Measurements from ENCODE around the gene RAB19. TPM values are rescaled to one million over a fixed set of nuclear protein-coding genes. Genes with fewer than 3 reads are reported as not detected.
"Not testable (repeated sequence)": the region's sequence is repeated elsewhere in the genome, so short reads cannot be mapped to it uniquely, and the experiment has no call there.

RAB19 gene
- total RNA-seq, 2 experiments from 2014 or later = 11.3 to 12.8 TPM

DNA sequence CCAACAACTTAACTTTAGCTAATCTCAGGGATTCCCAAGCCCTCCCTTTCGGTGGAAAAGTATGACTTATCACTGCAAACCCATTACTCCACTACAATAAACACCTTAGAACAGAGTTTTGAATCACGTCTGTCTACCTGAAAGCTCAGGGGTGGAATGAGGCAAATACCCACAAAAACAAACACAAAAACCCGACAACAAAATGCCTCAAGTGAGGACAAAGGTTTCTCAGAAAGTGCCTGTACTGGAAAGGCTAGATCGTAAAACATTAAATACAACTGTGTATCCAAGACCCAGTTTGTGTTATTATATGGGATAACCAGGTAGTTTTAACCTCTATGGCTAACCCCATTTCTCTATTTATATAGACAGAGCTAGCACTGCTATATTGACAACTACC is 49.4 kb downstream of the RAB19 start:
- Mint-ChIP-seq H3K36me3 (ENCODE audit: low read depth) (peaks cover 37% of the 10 kb centered on the region), H3K9me3 (ENCODE audit: low read depth) (no peaks in the 10 kb centered on the region), H3K27me3 (no peaks in the 10 kb centered on the region), H3K4me3 (no peak overlapping the region), H3K4me1 (peaks cover 39% of the 10 kb centered on the region), H3K27ac (no peak overlapping the region)
- DNase-seq (no peak), ATAC-seq (no peak)
- CTCF ChIA-PET = interaction anchor here (2.3 kb wide), 1 partner anchor 10 kb away, joined by 6 read pairs; no protein-coding TSS in a partner anchor
- POLR2A ChIA-PET = no interaction called here
- intact Hi-C loops (cut with DNase I, micrococcal nuclease) = no loop called here

DNA sequence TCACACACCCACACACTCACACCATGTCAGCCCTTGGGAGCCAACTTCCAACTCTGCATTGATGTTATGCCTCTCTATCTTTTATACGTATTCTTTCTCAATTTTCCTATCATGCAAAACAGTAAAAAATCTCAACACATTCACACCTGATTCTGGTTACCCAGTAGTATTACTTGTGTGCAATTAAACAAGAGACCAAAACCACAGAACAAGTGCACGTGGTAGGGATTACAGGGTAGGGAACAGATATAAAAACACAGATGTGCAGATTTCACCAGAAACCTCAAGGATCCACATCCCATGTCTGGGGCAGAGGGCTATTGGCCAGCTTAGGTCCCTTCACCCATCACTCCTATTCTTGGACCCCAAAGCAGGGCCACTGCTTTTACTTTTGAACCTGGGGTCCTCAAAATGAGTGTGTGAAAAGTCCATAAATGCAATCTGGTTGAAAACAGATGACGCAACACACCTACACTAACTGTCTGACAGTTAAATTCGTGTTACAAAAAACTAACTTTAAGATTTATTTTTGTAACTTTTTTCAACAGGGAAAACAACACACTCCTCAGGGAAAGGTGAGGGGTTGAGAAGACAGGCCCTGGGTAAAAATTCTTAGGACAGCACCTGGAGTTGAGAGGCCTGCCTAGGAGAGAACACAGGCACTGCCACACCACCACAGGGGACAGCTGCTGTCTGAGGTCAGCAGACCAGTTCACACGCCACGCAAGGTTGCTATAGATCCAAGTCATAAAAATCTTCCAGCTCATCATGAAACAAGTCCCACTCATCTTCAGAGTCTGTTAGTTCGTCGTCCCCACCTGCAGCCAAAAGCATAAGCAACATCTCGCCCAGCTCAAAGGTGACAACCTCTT is 50.2 kb downstream of the RAB19 start:
- DNase-seq (peak; percentile 57), ATAC-seq (peak; percentile 65)
- Mint-ChIP-seq H3K4me1 (peaks cover 39% of the 10 kb centered on the region), H3K36me3 (ENCODE audit: low read depth) (peaks cover 42% of the 10 kb centered on the region), H3K27ac (peak overlapping the region; percentile 79)
- CTCF ChIA-PET = interaction anchor here (0.5 to 2.3 kb wide), 3 partner anchors 10 to 202 kb away, joined by 3 to 6 read pairs (median 3); no protein-coding TSS in a partner anchor
- H3K4me3 Mint-ChIP-seq; intact Hi-C loops (cut with DNase I, micrococcal nuclease); H3K27me3 Mint-ChIP-seq; H3K9me3 Mint-ChIP-seq (ENCODE audit: low read depth): not testable (repeated sequence)
- POLR2A ChIA-PET = interaction anchor here (0.8 kb wide), 1 partner anchor 15 kb away, joined by 3 read pairs; no protein-coding TSS in a partner anchor

DNA sequence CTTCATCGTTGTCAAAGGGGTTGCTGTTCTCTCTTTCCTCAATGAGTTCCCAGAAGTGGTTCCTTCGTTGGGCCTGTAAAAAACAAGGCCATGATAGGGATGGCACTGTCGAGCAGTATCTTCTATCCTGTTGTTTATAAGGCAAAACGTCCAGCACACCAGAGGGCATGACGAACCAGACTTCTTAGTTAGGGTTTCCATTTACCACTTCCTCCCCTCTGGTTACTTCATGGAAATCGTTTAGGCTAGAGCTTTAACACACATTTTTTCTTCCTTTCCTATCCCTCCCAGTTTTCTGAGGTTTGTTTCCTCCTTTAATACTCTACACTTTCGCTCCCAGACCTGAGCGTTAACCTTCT is 50.8 kb downstream of the RAB19 start:
- H3K36me3 Mint-ChIP-seq (ENCODE audit: low read depth) = peaks cover 46% of the 10 kb centered on the region
- no peaks in the 10 kb centered on the region for H3K27me3 Mint-ChIP-seq
- intact Hi-C loops (cut with DNase I, micrococcal nuclease) = no loop called here
- peak; percentile 57 for ATAC-seq
- peaks cover 43% of the 10 kb centered on the region for H3K4me1 Mint-ChIP-seq
- no peak for DNase-seq
- ChIA-PET CTCF (interaction anchor here (1.0 to 2.3 kb wide), 2 partner anchors 11 to 199 kb away, joined by 3 to 6 read pairs; no protein-coding TSS in a partner anchor), POLR2A (interaction anchor here (0.6 to 0.8 kb wide), 2 partner anchors 15 to 38 kb away, joined by 3 read pairs; no protein-coding TSS in a partner anchor)
- H3K4me3 Mint-ChIP-seq = no peak overlapping the region
- H3K27ac Mint-ChIP-seq = peak overlapping the region; percentile 79
- H3K9me3 Mint-ChIP-seq (ENCODE audit: low read depth) = no peaks in the 10 kb centered on the region

DNA sequence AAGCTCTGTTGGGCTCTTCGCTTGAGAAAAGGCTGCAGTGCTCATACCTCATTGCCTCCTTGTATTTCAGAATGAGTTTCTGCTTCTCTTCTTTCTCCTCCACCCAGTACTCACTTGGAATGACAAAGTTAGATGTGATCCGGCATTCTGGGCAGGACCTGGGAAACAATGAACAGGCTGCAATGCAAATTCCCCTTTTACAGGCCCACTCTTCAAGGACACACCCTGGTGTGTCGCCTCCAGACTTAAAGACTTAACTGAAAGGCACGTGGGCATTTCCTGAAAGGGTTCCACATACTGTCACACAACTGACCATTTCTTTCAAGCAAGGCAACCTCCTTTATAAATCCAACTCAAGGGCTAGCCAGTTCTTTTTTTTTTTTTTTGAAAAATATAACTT is 51.9 kb downstream of the RAB19 start:
- peaks cover 33% of the 10 kb centered on the region for H3K4me1 Mint-ChIP-seq
- no peaks in the 10 kb centered on the region for H3K27me3 Mint-ChIP-seq
- intact Hi-C loops (cut with DNase I, micrococcal nuclease) = no loop called here
- H3K4me3 Mint-ChIP-seq = no peak overlapping the region
- no peak for ATAC-seq
- ChIA-PET POLR2A (interaction anchor here (0.5 kb wide), 1 partner anchor 80 kb away, joined by 3 read pairs; no protein-coding TSS in a partner anchor), CTCF (interaction anchor here (0.6 to 1.1 kb wide), 3 partner anchors 12 to 397 kb away, joined by 3 read pairs; no protein-coding TSS in a partner anchor)
- DNase-seq = no peak
- H3K36me3 Mint-ChIP-seq (ENCODE audit: low read depth) = peaks cover 51% of the 10 kb centered on the region
- no peak overlapping the region for H3K27ac Mint-ChIP-seq
- H3K9me3 Mint-ChIP-seq (ENCODE audit: low read depth) = no peaks in the 10 kb centered on the region

DNA sequence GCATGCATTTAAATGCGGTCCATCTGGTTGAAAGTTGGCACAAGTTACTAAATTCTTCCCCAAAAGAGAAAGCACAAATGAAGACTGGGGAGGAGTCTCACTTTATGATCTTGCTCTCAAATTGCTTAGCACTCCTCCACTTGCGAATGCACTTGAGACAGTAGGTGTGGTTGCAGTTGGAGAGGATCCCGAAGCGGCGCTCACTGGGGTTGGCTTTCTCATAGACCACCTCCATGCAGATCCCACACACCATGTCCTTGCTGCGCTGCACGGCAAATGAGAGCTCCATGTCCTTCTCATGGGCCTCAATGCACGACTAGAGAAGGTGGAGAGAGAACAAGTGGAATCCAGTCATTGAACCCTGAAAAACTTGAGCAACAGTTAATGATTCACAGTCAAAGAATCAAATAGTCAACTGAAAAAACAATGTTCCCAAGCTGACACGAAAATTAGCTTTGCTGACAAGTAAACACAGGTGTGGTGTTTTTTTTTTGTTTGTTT is 52.7 kb downstream of the RAB19 start:
- peaks cover 57% of the 10 kb centered on the region for H3K36me3 Mint-ChIP-seq (ENCODE audit: low read depth)

DNA sequence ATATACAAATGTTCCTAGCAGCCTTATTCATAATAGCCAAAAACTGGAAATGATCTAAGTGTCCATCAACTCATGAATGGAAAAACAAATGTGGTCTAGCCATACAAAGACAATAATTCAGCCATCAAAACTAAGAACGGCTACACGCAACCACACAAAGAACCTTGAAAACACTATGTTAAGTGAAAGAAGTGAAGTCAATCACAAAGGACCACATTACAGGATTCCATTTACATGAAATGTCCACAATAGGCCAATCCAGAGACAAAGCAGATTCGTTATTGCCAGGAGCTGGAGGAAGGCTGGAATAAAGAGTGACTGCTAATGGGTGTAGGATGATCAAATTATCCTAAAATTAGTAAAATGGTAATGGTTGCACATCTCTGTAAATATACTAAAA is 54.3 kb downstream of the RAB19 start:
- DNase-seq (no peak), ATAC-seq (no peak)
- H3K27ac Mint-ChIP-seq = peak overlapping the region; percentile 45
- peaks cover 28% of the 10 kb centered on the region for H3K4me1 Mint-ChIP-seq
- H3K36me3 Mint-ChIP-seq (ENCODE audit: low read depth) = peaks cover 52% of the 10 kb centered on the region
- ChIA-PET POLR2A (no interaction called here), CTCF (no interaction called here)
- no peak overlapping the region for H3K4me3 Mint-ChIP-seq
- H3K9me3 Mint-ChIP-seq (ENCODE audit: low read depth) = no peaks in the 10 kb centered on the region
- intact Hi-C loops (cut with DNase I, micrococcal nuclease) = no loop called here
- H3K27me3 Mint-ChIP-seq = no peaks in the 10 kb centered on the region

More for the DNA sequence above, 52.7 kb downstream of the RAB19 start:
- H3K27ac Mint-ChIP-seq = no peak overlapping the region
- intact Hi-C loops (cut with DNase I, micrococcal nuclease) = no loop called here
- peaks cover 28% of the 10 kb centered on the region for H3K4me1 Mint-ChIP-seq
- H3K9me3 Mint-ChIP-seq (ENCODE audit: low read depth) = no peaks in the 10 kb centered on the region
- H3K4me3 Mint-ChIP-seq = no peak overlapping the region
- H3K27me3 Mint-ChIP-seq = no peaks in the 10 kb centered on the region
- CTCF ChIA-PET = interaction anchor here (0.6 to 1.0 kb wide), 4 partner anchors 12 to 751 kb away, joined by 3 to 4 read pairs (median 4); no protein-coding TSS in a partner anchor
- ATAC-seq (no peak), DNase-seq (no peak)
- POLR2A ChIA-PET = no interaction called here

DNA sequence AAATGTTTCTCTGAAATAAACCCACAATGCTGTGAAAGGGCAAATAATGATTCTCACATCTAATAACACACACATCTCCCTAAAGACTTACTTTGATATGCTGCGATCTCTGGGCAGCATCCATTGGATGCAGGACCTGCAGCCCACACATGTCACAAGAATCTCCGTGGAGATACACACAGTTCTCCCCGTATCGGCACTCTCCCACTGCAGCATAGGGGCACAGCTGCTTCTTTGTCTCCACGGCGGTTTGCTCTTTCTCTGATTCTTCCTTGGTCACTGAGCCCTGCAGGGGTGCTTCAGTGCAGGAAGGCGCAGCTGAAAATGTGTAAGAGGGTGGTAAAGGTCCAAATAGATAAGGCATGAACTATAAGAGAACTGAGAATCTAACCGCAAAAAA is 55.1 kb downstream of the RAB19 start:
- Mint-ChIP-seq H3K4me1 (peaks cover 27% of the 10 kb centered on the region), H3K27ac (no peak overlapping the region), H3K27me3 (no peaks in the 10 kb centered on the region), H3K4me3 (no peak overlapping the region), H3K9me3 (ENCODE audit: low read depth) (no peaks in the 10 kb centered on the region), H3K36me3 (ENCODE audit: low read depth) (peaks cover 49% of the 10 kb centered on the region)
- intact Hi-C loops (cut with DNase I, micrococcal nuclease) = no loop called here
- ATAC-seq (no peak), DNase-seq (no peak)
- CTCF ChIA-PET = no interaction called here
- POLR2A ChIA-PET = no interaction called here

DNA sequence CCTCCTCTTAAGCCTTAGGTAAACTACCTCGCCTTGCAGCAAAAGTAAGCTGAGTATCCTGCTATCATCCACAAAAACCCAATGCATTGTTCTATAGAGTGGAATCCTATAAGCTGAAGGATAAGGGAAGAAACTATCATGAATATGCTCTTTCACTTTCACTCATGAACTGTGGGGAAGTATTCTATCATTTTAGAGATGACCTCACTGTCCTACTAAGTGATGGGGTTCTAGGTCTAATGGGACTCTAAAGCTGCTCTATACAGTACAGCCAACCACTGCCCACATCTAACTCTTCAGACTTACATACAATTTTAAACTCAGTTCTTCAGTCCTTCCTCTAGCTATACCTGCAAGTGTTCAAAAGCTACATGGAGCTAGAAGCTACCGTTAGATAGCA is 59.3 kb downstream of the RAB19 start:
- H3K27ac Mint-ChIP-seq = no peak overlapping the region
- H3K9me3 Mint-ChIP-seq (ENCODE audit: low read depth) = no peaks in the 10 kb centered on the region
- H3K36me3 Mint-ChIP-seq (ENCODE audit: low read depth) = peaks cover 39% of the 10 kb centered on the region
- intact Hi-C loops (cut with DNase I, micrococcal nuclease) = no loop called here
- ChIA-PET CTCF (interaction anchor here (0.6 to 1.9 kb wide), 3 partner anchors 12 to 33 kb away, joined by 3 to 7 read pairs (median 3); no protein-coding TSS in a partner anchor), POLR2A (no interaction called here)
- H3K4me1 Mint-ChIP-seq = peaks cover 15% of the 10 kb centered on the region
- DNase-seq = no peak
- no peaks in the 10 kb centered on the region for H3K27me3 Mint-ChIP-seq
- ATAC-seq = peak; percentile 57
- no peak overlapping the region for H3K4me3 Mint-ChIP-seq

DNA sequence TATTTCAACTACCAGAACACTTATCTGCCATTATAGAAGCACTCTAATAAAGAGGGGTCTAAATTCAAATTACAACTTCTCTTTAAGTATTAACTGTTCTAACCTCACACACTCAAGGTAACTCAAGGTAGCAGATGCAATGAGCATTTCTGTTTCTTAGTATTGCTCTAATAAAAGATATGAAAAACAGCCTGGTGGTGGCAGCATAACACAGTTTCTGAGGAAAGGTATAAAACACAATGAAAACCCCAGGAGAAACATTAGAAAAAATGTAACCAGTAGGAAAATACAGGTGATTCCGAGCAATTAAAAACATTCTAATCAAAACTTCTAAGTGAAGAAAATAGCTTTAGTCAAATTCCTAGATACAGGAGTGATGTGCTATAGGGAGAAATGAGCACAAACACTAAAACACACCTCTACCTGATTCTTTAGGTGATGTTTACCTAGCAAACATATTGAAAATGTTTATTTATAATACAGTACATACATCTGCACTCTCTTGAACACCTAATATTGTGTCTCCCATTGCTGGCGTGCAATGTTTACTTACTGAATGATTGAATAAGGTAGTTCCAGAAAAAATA is 72.0 kb downstream of the RAB19 start:
- CTCF ChIA-PET = interaction anchor here (0.6 to 4.6 kb wide), 7 partner anchors 8 to 170 kb away, joined by 3 to 43 read pairs (median 3); no protein-coding TSS in a partner anchor
- POLR2A ChIA-PET = no interaction called here
- ATAC-seq = no peak
- peak; percentile 65 for DNase-seq
- no peaks in the 10 kb centered on the region for H3K9me3 Mint-ChIP-seq (ENCODE audit: low read depth)
- H3K27me3 Mint-ChIP-seq = no peaks in the 10 kb centered on the region
- no peak overlapping the region for H3K27ac Mint-ChIP-seq
- peaks cover 32% of the 10 kb centered on the region for H3K4me1 Mint-ChIP-seq
- intact Hi-C loops (cut with DNase I, micrococcal nuclease) = loop anchor here (1.0 to 5.0 kb wide), 6 partner anchors 17 to 414 kb away; partner anchors contain the start of genes PARP12 (in 1 of the 2) and RAB19 (in 1 of the 2)
- no peak overlapping the region for H3K4me3 Mint-ChIP-seq
- peaks cover 5% of the 10 kb centered on the region for H3K36me3 Mint-ChIP-seq (ENCODE audit: low read depth)

DNA sequence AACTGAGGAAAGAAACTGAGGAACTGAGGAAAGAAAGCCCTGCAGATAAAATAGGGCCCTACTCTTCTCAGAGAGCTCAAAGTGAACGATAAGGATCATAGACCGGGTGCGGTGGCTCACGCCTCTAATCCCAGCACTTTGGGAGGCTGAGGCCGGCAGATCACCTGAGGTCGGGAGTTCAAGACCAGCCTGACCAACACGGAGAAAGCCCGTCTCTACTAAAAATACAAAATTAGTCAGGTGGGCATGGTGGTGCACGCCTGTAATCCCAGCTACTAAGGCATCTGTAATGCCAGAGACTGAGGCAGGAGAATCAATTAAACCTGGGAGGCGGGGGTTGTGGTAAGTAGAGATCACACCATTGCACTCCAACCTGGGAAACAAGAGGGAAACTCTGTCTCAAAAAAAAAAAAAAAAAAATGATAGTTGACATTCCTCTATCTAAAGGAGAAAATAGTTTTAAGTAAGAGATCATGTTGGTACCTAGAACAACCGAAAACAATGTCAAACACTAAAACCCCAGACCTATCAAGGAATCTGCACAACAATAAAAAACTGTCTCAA is 72.9 kb downstream of the RAB19 start:
- no peak for ATAC-seq
- peaks cover 29% of the 10 kb centered on the region for H3K4me1 Mint-ChIP-seq
- peaks cover 3% of the 10 kb centered on the region for H3K36me3 Mint-ChIP-seq (ENCODE audit: low read depth)
- POLR2A ChIA-PET = interaction anchor here (0.8 to 1.3 kb wide), 2 partner anchors 429 to 1082 kb away, joined by 3 to 5 read pairs; no protein-coding TSS in a partner anchor
- no peaks in the 10 kb centered on the region for H3K9me3 Mint-ChIP-seq (ENCODE audit: low read depth)
- no peaks in the 10 kb centered on the region for H3K27me3 Mint-ChIP-seq
- DNase-seq = no peak
- CTCF ChIA-PET = interaction anchor here (0.6 to 4.6 kb wide), 18 partner anchors 8 to 334 kb away, joined by 3 to 43 read pairs (median 4); no protein-coding TSS in a partner anchor
- H3K4me3 Mint-ChIP-seq = peak overlapping the region; percentile 99
- intact Hi-C loops (cut with DNase I, micrococcal nuclease) = loop anchor here (1.0 to 5.0 kb wide), 7 partner anchors 17 to 414 kb away; partner anchors contain the start of genes PARP12 (in 1 of the 2) and RAB19 (in 1 of the 2)
- H3K27ac Mint-ChIP-seq = peak overlapping the region; percentile 90

Measured in activated CD4-positive, alpha-beta T cell treated with anti-CD3 and anti-CD28 coated beads for 36 hours (primary cell).